ENCODE data around the gene MMP25. TPM values are rescaled to one million over a fixed set of nuclear protein-coding genes. Genes with fewer than 3 reads are reported as not detected.

Gene MMP25
- total RNA-seq, 1 experiment from 2014 or later = 49.0 TPM

DNA sequence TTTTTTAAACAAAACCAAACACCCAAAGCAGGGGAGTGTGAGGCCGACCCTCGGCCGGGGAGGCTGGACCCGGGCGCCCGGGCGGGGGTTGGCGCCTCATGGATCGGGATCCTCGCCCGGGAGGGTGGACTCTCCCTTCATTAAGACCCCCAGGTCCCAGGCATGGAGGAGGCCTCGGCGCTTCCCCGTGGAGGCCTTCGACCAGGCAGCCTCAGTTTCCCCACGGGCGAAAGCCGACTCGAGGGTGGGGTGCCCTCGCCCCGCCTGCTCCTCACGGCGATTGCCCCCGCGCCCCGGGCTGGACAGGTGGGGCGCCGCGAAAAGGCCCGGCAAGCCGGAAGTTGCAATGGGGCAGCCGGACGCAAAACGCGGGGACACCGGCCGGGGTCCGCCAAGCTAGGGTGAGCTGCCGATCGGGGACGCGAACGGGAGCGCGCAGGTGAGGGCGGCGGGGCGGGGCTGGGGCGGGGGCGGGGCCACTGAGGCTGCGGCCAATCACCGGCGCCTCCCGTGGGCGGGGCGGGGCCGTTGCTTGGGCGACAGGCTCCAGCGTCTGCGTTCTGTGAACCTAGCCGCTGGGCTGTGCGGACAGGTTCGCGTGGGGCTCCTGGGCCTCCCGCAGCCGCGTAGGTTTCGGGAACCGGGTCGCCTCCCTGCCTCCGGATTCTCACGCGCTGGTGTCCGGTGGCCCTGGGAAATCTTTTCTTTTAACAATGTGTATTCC is 60.0 kb downstream of the MMP25 start (continued):
- TF ChIP-seq, protein P1, sequence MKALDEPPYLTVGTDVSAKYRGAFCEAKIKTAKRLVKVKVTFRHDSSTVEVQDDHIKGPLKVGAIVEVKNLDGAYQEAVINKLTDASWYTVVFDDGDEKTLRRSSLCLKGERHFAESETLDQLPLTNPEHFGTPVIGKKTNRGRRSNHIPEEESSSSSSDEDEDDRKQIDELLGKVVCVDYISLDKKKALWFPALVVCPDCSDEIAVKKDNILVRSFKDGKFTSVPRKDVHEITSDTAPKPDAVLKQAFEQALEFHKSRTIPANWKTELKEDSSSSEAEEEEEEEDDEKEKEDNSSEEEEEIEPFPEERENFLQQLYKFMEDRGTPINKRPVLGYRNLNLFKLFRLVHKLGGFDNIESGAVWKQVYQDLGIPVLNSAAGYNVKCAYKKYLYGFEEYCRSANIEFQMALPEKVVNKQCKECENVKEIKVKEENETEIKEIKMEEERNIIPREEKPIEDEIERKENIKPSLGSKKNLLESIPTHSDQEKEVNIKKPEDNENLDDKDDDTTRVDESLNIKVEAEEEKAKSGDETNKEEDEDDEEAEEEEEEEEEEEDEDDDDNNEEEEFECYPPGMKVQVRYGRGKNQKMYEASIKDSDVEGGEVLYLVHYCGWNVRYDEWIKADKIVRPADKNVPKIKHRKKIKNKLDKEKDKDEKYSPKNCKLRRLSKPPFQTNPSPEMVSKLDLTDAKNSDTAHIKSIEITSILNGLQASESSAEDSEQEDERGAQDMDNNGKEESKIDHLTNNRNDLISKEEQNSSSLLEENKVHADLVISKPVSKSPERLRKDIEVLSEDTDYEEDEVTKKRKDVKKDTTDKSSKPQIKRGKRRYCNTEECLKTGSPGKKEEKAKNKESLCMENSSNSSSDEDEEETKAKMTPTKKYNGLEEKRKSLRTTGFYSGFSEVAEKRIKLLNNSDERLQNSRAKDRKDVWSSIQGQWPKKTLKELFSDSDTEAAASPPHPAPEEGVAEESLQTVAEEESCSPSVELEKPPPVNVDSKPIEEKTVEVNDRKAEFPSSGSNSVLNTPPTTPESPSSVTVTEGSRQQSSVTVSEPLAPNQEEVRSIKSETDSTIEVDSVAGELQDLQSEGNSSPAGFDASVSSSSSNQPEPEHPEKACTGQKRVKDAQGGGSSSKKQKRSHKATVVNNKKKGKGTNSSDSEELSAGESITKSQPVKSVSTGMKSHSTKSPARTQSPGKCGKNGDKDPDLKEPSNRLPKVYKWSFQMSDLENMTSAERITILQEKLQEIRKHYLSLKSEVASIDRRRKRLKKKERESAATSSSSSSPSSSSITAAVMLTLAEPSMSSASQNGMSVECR (CRISPR knock-in tag; IDR thresholded peaks at IDR 0.05; ENCODE audit: borderline replicate concordance) = peak; percentile 28; the same call in 1 of the 2 replicates

Other genes with a start within 250 kb of the MMP25 start
- not detected in 3 replicates for gene PRSS41, start 248.1 kb upstream of the MMP25 start, total RNA-seq (2021)
- 1.2 to 1.5 TPM (median 1.4 TPM) in 3 replicates for gene PRSS21, start 229.3 kb upstream of the MMP25 start, total RNA-seq (2021)
- not detected in 3 replicates for gene ZG16B, start 216.3 kb upstream of the MMP25 start, total RNA-seq (2021)
- 2.3 to 3.9 TPM (median 3.0 TPM) in 3 replicates for gene PRSS22, start 188.4 kb upstream of the MMP25 start, total RNA-seq (2021)
- gene FLYWCH2, start 163.3 kb upstream of the MMP25 start, total RNA-seq (2021) = 19.7 to 25.0 TPM (median 20.7 TPM) in 3 replicates
- gene FLYWCH1, start 134.6 kb upstream of the MMP25 start, total RNA-seq (2021) = 27.2 to 34.2 TPM (median 32.6 TPM) in 3 replicates
- gene KREMEN2, start 82.3 kb upstream of the MMP25 start, total RNA-seq (2021) = 7.5 to 8.6 TPM (median 8.5 TPM) in 3 replicates
- 21.1 to 32.4 TPM (median 21.5 TPM) in 3 replicates for gene PAQR4, start 77.2 kb upstream of the MMP25 start, total RNA-seq (2021)
- 102 to 120 TPM (median 113 TPM) in 3 replicates for gene PKMYT1, start 66.1 kb upstream of the MMP25 start, total RNA-seq (2021)
- gene CLDN9, start 33.6 kb upstream of the MMP25 start, total RNA-seq (2021) = 0.87 to 1.1 TPM (median 0.92 TPM) in 3 replicates
- 746 to 778 TPM (median 775 TPM) in 3 replicates for gene CLDN6, start 28.4 kb upstream of the MMP25 start, total RNA-seq (2021)
- gene TNFRSF12A, start 26.2 kb upstream of the MMP25 start, total RNA-seq (2021) = 78.9 to 87.0 TPM (median 79.5 TPM) in 3 replicates
- 76.0 to 84.0 TPM (median 83.2 TPM) in 3 replicates for gene HCFC1R1, start 22.6 kb upstream of the MMP25 start, total RNA-seq (2021)
- 76.5 to 94.2 TPM (median 88.7 TPM) in 3 replicates for gene THOC6, start 22.5 kb upstream of the MMP25 start, total RNA-seq (2021)
- 27.3 to 28.5 TPM (median 28.2 TPM) in 3 replicates for gene BICDL2, start 9.6 kb upstream of the MMP25 start, total RNA-seq (2021)
- 3.5 to 4.7 TPM (median 3.6 TPM) in 3 replicates for gene IL32, start 19.1 kb downstream of the MMP25 start, total RNA-seq (2021)
- gene ZSCAN10, start 52.7 kb downstream of the MMP25 start, total RNA-seq (2021) = 263 to 286 TPM (median 271 TPM) in 3 replicates
- 17.7 to 22.7 TPM (median 21.3 TPM) in 3 replicates for gene ZNF205, start 66.0 kb downstream of the MMP25 start, total RNA-seq (2021)
- gene ZNF213, start 88.5 kb downstream of the MMP25 start, total RNA-seq (2021) = 8.9 to 11.6 TPM (median 10.3 TPM) in 3 replicates
- gene OR1F1, start 141.6 kb downstream of the MMP25 start, total RNA-seq (2021) = 0.27 to 0.46 TPM (median 0.44 TPM) in 3 replicates
- 6.8 to 9.7 TPM (median 7.2 TPM) in 3 replicates for gene ZNF200, start 188.6 kb downstream of the MMP25 start, total RNA-seq (2021)
- 0.09 to 0.21 TPM (median 0.14 TPM) in 3 replicates for gene MEFV, start 210.1 kb downstream of the MMP25 start, total RNA-seq (2021)
- gene ZNF263, start 236.9 kb downstream of the MMP25 start, total RNA-seq (2021) = 24.9 to 29.5 TPM (median 27.8 TPM) in 3 replicates

Data from WTC11 (cell line).